A673 (cell line): ENCODE data around the gene PRUNE2.

Source experiments
- CTCF ChIP-seq: fragments of 300-800, 200-600 bp; sonication (generic); conservative IDR thresholded peaks from 2 replicates; pipeline ENCODE4 v1.5.1; 2017; ENCODE audit warnings: low read depth, mild to moderate bottlenecking, antibody characterized with exemption, low read length, moderate library complexity, mixed read lengths
- EZH2 ChIP-seq: fragments of 200-600 bp; sonication (generic); IDR thresholded peaks from 2 replicates; pipeline ENCODE4 v1.6.1; 2017; ENCODE audit warnings: borderline replicate concordance, low read depth, mild to moderate bottlenecking, mixed read lengths, antibody characterized with exemption, low read length; ENCODE audit not compliant: poor library complexity, severe bottlenecking

- TF ChIP-seq CTCF, result no peak
- no peak for TF ChIP-seq EZH2
These were observed 32.1 kb downstream of the PRUNE2 start for GRCh38 chr9:76873821-76874220.
